H1 (cell line): ENCODE measurements around the gene CLIP3. TPM values are rescaled to one million over a fixed set of nuclear protein-coding genes. Genes with fewer than 3 reads are reported as not detected.

Experiments used
- CTCF ChIA-PET: fragments of 300-600 bp; sonication (Branson Sonifier 250); formaldehyde crosslinking; loops from one replicate; lab custom pipeline; 2021; ENCODE audit not compliant: partially characterized antibody; lab: Charles Lee
- POLR2A ChIA-PET: fragments of 300-600 bp; sonication (Branson Sonifier 250); formaldehyde crosslinking; loops from one replicate; lab custom pipeline; 2021; ENCODE audit warnings: inconsistent platforms; ENCODE audit not compliant: partially characterized antibody; lab: Charles Lee
- DNase-seq, 2 experiments: peaks; one replicate each; pipeline versions ENCODE4 v3.0.0 to v3.0.0-alpha.2; 2010 to 2022; ENCODE audit warnings: low spot score in 2 of 2, low read depth in 1 of 2, mixed read lengths in 1 of 2
- FAIRE-seq: peaks from 2 replicates; lab custom pipeline; 2011; peaks lifted over from hg19 to GRCh38; lab: Jason Lieb, UNC
- H2AFZ ChIP-seq: 2 replicates; pipeline ENCODE4 v1.8.1; 2012; ENCODE audit warnings: low read length, inconsistent platforms
- H2AK5ac ChIP-seq: 2 replicates; pipeline ENCODE4 v1.6.1; 2013; ENCODE audit warnings: low read depth, low read length
- H2BK120ac ChIP-seq: replicated peaks from 2 replicates; pipeline ENCODE3; 2013; ENCODE audit warnings: low read depth, low read length, inconsistent platforms
- H2BK12ac ChIP-seq: 2 replicates; pipeline ENCODE4 v1.6.1; 2013; ENCODE audit warnings: low read depth, low read length
- H2BK15ac ChIP-seq: 2 replicates; pipeline ENCODE4 v1.6.1; 2013; ENCODE audit warnings: low read length
- H2BK20ac ChIP-seq: 2 replicates; pipeline ENCODE4 v1.6.1; 2013; ENCODE audit warnings: low read length
- H2BK5ac ChIP-seq: 2 replicates; pipeline ENCODE4 v1.6.1; 2013; ENCODE audit warnings: low read depth, low read length
- H3K14ac ChIP-seq: 2 replicates; pipeline ENCODE4 v1.6.1; 2013; ENCODE audit warnings: inconsistent platforms; ENCODE audit not compliant: insufficient read length
- H3K18ac ChIP-seq: 2 replicates; pipeline ENCODE4 v1.6.1; 2013; ENCODE audit warnings: low read length; ENCODE audit errors: extremely low read depth
- H3K23ac ChIP-seq: 2 replicates; pipeline ENCODE4 v1.6.1; 2013; ENCODE audit warnings: inconsistent platforms; ENCODE audit not compliant: insufficient read length
- H3K23me2 ChIP-seq: 2 replicates; pipeline ENCODE4 v1.6.1; 2013; ENCODE audit warnings: low read depth, low read length
- H3K27ac ChIP-seq: 2 replicates; pipeline ENCODE4 v1.6.1; 2011; ENCODE audit warnings: low read depth, low read length, inconsistent platforms
- H3K27me3 ChIP-seq, 4 experiments: replicated peaks in 1 of 4; 1 replicate in 1 of 4; 2 replicates in 3 of 4; pipeline versions ENCODE4 v1.6.1 to v1.8.1; 2011 to 2013; ENCODE audit warnings: low read length in 3 of 4, mild to moderate bottlenecking in 3 of 4, inconsistent platforms in 2 of 4, mixed read lengths in 2 of 4, moderate library complexity in 1 of 4; ENCODE audit not compliant: control insufficient read depth in 3 of 4, insufficient read depth in 3 of 4; ENCODE audit errors: extremely low read depth in 1 of 4
- H3K36me3 ChIP-seq, 4 experiments: 2 replicates each; pipeline versions ENCODE4 v1.6.1 to v1.8.1; 2011 to 2013; ENCODE audit warnings: mild to moderate bottlenecking in 4 of 4, low read length in 3 of 4, moderate library complexity in 2 of 4, control low read depth in 1 of 4, inconsistent platforms in 1 of 4; ENCODE audit not compliant: insufficient read depth in 4 of 4, control insufficient read depth in 2 of 4
- H3K4ac ChIP-seq: replicated peaks from 2 replicates; pipeline ENCODE3; 2013; ENCODE audit warnings: low read length, low read depth, mixed read lengths, inconsistent platforms; ENCODE audit not compliant: insufficient read length
- H3K4me1 ChIP-seq, 4 experiments: replicated peaks in 1 of 4; 1 replicate in 1 of 4; 2 replicates in 3 of 4; pipeline versions ENCODE4 v1.6.1 to v1.8.1; 2011 to 2013; ENCODE audit warnings: low read length in 3 of 4, inconsistent platforms in 2 of 4, mixed read lengths in 1 of 4; ENCODE audit not compliant: insufficient read depth in 4 of 4, control insufficient read depth in 3 of 4
- H3K4me2 ChIP-seq, 2 experiments: 2 replicates each; pipeline versions ENCODE4 v1.6.1 to v1.8.1; 2011 to 2013; ENCODE audit warnings: low read depth in 2 of 2, low read length in 2 of 2, control low read depth in 1 of 2, inconsistent platforms in 1 of 2, mild to moderate bottlenecking in 1 of 2; ENCODE audit not compliant: insufficient read depth in 1 of 2
- H3K4me3 ChIP-seq, 4 experiments: fragments of 200-600, 300-600 bp in 1 of 4; sonication (generic), shearing (Covaris generic), sonication (Bioruptor Twin) in 1 of 4; 2 replicates each; pipeline versions ENCODE4 v1.5.1 to v1.8.1; 2011 to 2016; ENCODE audit warnings: low read length in 4 of 4, low read depth in 3 of 4, control low read depth in 2 of 4, inconsistent platforms in 2 of 4, mild to moderate bottlenecking in 2 of 4, mixed read lengths in 1 of 4, moderate library complexity in 1 of 4; ENCODE audit not compliant: insufficient read depth in 2 of 4; ENCODE audit errors: extremely low read depth in 1 of 4
- H3K56ac ChIP-seq: replicated peaks from 2 replicates; pipeline ENCODE3; 2013; ENCODE audit warnings: low read depth, mild to moderate bottlenecking, mixed read lengths, low read length, inconsistent platforms; ENCODE audit not compliant: insufficient read length
- H3K79me1 ChIP-seq: 2 replicates; pipeline ENCODE4 v1.6.1; 2013; ENCODE audit warnings: low read depth, low read length, control low read depth
- H3K79me2 ChIP-seq, 2 experiments: 2 replicates each; pipeline versions ENCODE4 v1.6.1 to v1.8.1; 2012 to 2013; ENCODE audit warnings: low read length in 2 of 2, mild to moderate bottlenecking in 2 of 2, inconsistent platforms in 1 of 2; ENCODE audit not compliant: insufficient read depth in 2 of 2, control insufficient read depth in 1 of 2
- H3K9ac ChIP-seq, 4 experiments: replicated peaks in 1 of 4; 1 replicate in 1 of 4; 2 replicates in 3 of 4; pipeline versions ENCODE4 v1.6.1 to v1.8.1; 2011 to 2013; ENCODE audit warnings: low read depth in 3 of 4, low read length in 3 of 4, control low read depth in 2 of 4, mild to moderate bottlenecking in 2 of 4, moderate library complexity in 2 of 4, inconsistent platforms in 1 of 4; ENCODE audit errors: extremely low read depth in 1 of 4
- H3K9me3 ChIP-seq, 2 experiments: 2 replicates each; pipeline versions ENCODE4 v1.6.1 to v1.8.1; 2012 to 2013; ENCODE audit warnings: mild to moderate bottlenecking in 2 of 2, moderate library complexity in 2 of 2, control low read depth in 1 of 2, inconsistent platforms in 1 of 2, low read depth in 1 of 2, low read length in 1 of 2, mixed read lengths in 1 of 2; ENCODE audit not compliant: insufficient read depth in 2 of 2
- H4K20me1 ChIP-seq, 2 experiments: replicated peaks in 1 of 2; 2 replicates each; pipeline versions ENCODE3 to v1.8.1; 2011 to 2013; ENCODE audit warnings: inconsistent platforms in 2 of 2, low read length in 2 of 2, mild to moderate bottlenecking in 1 of 2; ENCODE audit not compliant: insufficient read depth in 2 of 2, control insufficient read depth in 1 of 2
- H4K5ac ChIP-seq: 2 replicates; pipeline ENCODE4 v1.6.1; 2013; ENCODE audit warnings: low read length, low read depth, mixed read lengths, inconsistent platforms; ENCODE audit not compliant: insufficient read length
- H4K8ac ChIP-seq: 2 replicates; pipeline ENCODE4 v1.8.0; 2013; ENCODE audit warnings: mild to moderate bottlenecking, moderate library complexity, low read length, inconsistent platforms; ENCODE audit not compliant: insufficient read depth; ENCODE audit errors: extremely low read depth
- H4K91ac ChIP-seq: replicated peaks from 2 replicates; pipeline ENCODE3; 2013; ENCODE audit warnings: low read length, mixed read lengths, inconsistent platforms; ENCODE audit not compliant: insufficient read length
- ATF3 ChIP-seq: IDR thresholded peaks from 2 replicates; pipeline ENCODE4 v1.6.1; 2011; ENCODE audit warnings: low read depth, mild to moderate bottlenecking, low read length; ENCODE audit not compliant: insufficient read depth
- CEBPB ChIP-seq: IDR thresholded peaks from 2 replicates; pipeline ENCODE4 v1.6.1; 2012; ENCODE audit warnings: low read depth, low read length
- CHD2 ChIP-seq: IDR thresholded peaks from 2 replicates; pipeline ENCODE4 v1.6.1; 2012; ENCODE audit warnings: low read length, improper control_type of control experiment
- CREB1 ChIP-seq: IDR thresholded peaks from 2 replicates; pipeline ENCODE4 v1.6.1; 2012; ENCODE audit warnings: inconsistent platforms
- EZH2 ChIP-seq: fragments of 200-600 bp; sonication (generic); IDR thresholded peaks from 2 replicates; pipeline ENCODE4 v1.7.1; 2012; ENCODE audit warnings: low read depth, mild to moderate bottlenecking, moderate library complexity, low read length, inconsistent platforms; ENCODE audit not compliant: severe bottlenecking
- KDM1A ChIP-seq: fragments of 200-600, 300-600 bp; sonication (generic); IDR thresholded peaks from 2 replicates; pipeline ENCODE4 v1.7.1; 2016; ENCODE audit warnings: mild to moderate bottlenecking, low read length, borderline replicate concordance
- KDM4A ChIP-seq: IDR thresholded peaks from one replicate; pipeline ENCODE4 v1.7.1; 2012; ENCODE audit warnings: low read depth, mild to moderate bottlenecking, moderate library complexity, low read length, inconsistent platforms; ENCODE audit not compliant: severe bottlenecking
- POLR2A ChIP-seq, 2 experiments: IDR thresholded peaks; 1 replicate in 1 of 2; 2 replicates in 1 of 2; pipeline ENCODE4 v1.6.1; 2011; ENCODE audit warnings: low read depth in 2 of 2, low read length in 2 of 2, mild to moderate bottlenecking in 2 of 2; ENCODE audit errors: control extremely low read depth in 1 of 2
- RAD21 ChIP-seq, 2 experiments: IDR thresholded peaks in 1 of 2; conservative IDR thresholded peaks in 1 of 2; 2 replicates each; pipeline ENCODE4 v1.6.1; 2011; ENCODE audit warnings: low read depth in 2 of 2, low read length in 2 of 2, improper control_type of control experiment in 1 of 2, inconsistent platforms in 1 of 2, mild to moderate bottlenecking in 1 of 2, moderate library complexity in 1 of 2
- SIX5 ChIP-seq: IDR thresholded peaks from 2 replicates; pipeline ENCODE4 v1.6.1; 2011; ENCODE audit warnings: mild to moderate bottlenecking, low read depth, low read length
- SP1 ChIP-seq: IDR thresholded peaks from 2 replicates; pipeline ENCODE4 v1.6.1; 2011; ENCODE audit warnings: low read depth, low read length
- WGBS, 2 experiments: shearing (Covaris generic) in 1 of 2; methylation state at CpG; one replicate each; pipeline versions ENCODE4 v1.1.6 to v1.1.7; 2013 to 2015; ENCODE audit warnings: low lambda C conversion rate in 2 of 2, mixed read lengths in 2 of 2, inconsistent platforms in 1 of 2, low coverage in 1 of 2, missing lambda C conversion rate in 1 of 2; ENCODE audit not compliant: insufficient replicate concordance in 2 of 2, insufficient coverage in 1 of 2, insufficient read length in 1 of 2; ENCODE audit errors: extremely low coverage in 1 of 2, missing lambda C conversion rate in 1 of 2; 5-methylcytosine and 5-hydroxymethylcytosine counted together
- polyA plus RNA-seq, 7 experiments: library from polyadenylated mRNA; depleted of rRNA in 3 of 7; stranded (reverse) in 5 of 7; unstranded in 2 of 7; fragments of >200 nt in 5 of 7; fragments of 200-250 nt in 2 of 7; gene quantifications; 1 replicate in 5 of 7; 2 replicates in 1 of 7; 4 replicates in 1 of 7; pipeline versions ENCODE4 v1.2.1 to v1.2.3, GENCODE V29; 2011 to 2013; ENCODE audit warnings: missing spikeins in 2 of 7, mixed read lengths in 2 of 7
- total RNA-seq: library from RNA; stranded (reverse); fragmentation: NEBNext Ultra II Directional; extraction: Animal tissue kit (Norgen Biotek cat#: 25700); gene quantifications from 2 replicates; pipeline ENCODE4 v1.2.1, GENCODE V29; 2021

CLIP3 gene
- total and polyA plus RNA-seq, 2 of the 8 experiments (the other 6 are each of a cell fraction or from before 2014, with no cell fraction given), result 5.9 to 21.7 TPM

- peak in 1 of 2 experiments; percentile 60 for DNase-seq
- H3K4me2 ChIP-seq, result peak overlapping the region in 1 of 2 experiments; percentile 30; a peak in 2 of 4 replicates
- H3K4ac ChIP-seq, result no peak overlapping the region
- no peak for FAIRE-seq
- no peak overlapping the region for H2AFZ ChIP-seq
- POLR2A ChIA-PET, result interaction anchor here (0.8 to 1.5 kb wide), 3 partner anchors 11 to 63 kb away, joined by 3 read pairs; partner anchors contain the start of genes POLR2I, SYNE4 and TBCB
- H3K56ac ChIP-seq, result no peak overlapping the region
- no peak overlapping the region for H3K9ac ChIP-seq
- no peak overlapping the region for H3K14ac ChIP-seq
- no peaks in the 10 kb centered on the region for H3K36me3 ChIP-seq
- no peak overlapping the region for H4K91ac ChIP-seq
- H4K8ac ChIP-seq, result peak overlapping the region; percentile 26; the same call in 1 of the 2 replicates
- no peak overlapping the region for H4K5ac ChIP-seq
- no peak overlapping the region for H2BK20ac ChIP-seq
- peaks cover 4% of the 10 kb centered on the region for H3K23me2 ChIP-seq
- H2BK12ac ChIP-seq, result no peak overlapping the region
- no peak overlapping the region for H2BK15ac ChIP-seq
- H3K9me3 ChIP-seq, result no peaks in the 10 kb centered on the region
- CTCF ChIA-PET, result interaction anchor here (0.7 to 4.6 kb wide), 10 partner anchors 10 to 229 kb away, joined by 3 to 14 read pairs (median 5); partner anchors contain the start of genes ALKBH6, CLIP3 and SDHAF1
- no peak overlapping the region for H3K23ac ChIP-seq
- no peak overlapping the region for H2BK5ac ChIP-seq
- no peaks in the 10 kb centered on the region for H3K27me3 ChIP-seq
- no peak overlapping the region for H2BK120ac ChIP-seq
- peaks cover 0 to 10% of the 10 kb centered on the region in 2 experiments for H4K20me1 ChIP-seq
- no peak overlapping the region for H2AK5ac ChIP-seq
- no peak overlapping the region for H3K27ac ChIP-seq
- H3K4me3 ChIP-seq, result peak overlapping the region in 1 of 4 experiments; percentile 16; a peak in 2 of 8 replicates
- H3K79me1 ChIP-seq, result no peaks in the 10 kb centered on the region
- H3K79me2 ChIP-seq, result peaks cover 3 to 17% of the 10 kb centered on the region in 2 experiments; a peak in 3 of 4 replicates
- no peak overlapping the region for H3K18ac ChIP-seq
- 50% methylated on average over 4 of the region's 4 CpGs; no CpG with 5 or more reads in 1 of the 2 experiments for WGBS, 2 experiments
- peaks cover 0 to 11% (median 4%) of the 10 kb centered on the region in 4 experiments; a peak in 6 of 7 replicates for H3K4me1 ChIP-seq
- TF ChIP-seq KDM1A, result no peak
- TF ChIP-seq RAD21 (IDR thresholded peaks at IDR 0.05 in 1 of 2, conservative IDR thresholded peaks at IDR 0.05 in 1 of 2; ENCODE audit: low read depth in 2 of 2, low read length in 2 of 2), result no peak
- TF ChIP-seq EZH2, result no peak
- TF ChIP-seq SP1, result peak; percentile 69
- TF ChIP-seq CREB1, result no peak
- no peak for TF ChIP-seq CEBPB
- TF ChIP-seq SIX5, result no peak
- no peak for TF ChIP-seq POLR2A (IDR thresholded peaks at IDR 0.05; ENCODE audit: control extremely low read depth in 1 of 2, low read depth in 2 of 2, low read length in 2 of 2)
- 0 out of 2 replicates have a peak, but pooled peaks have one; percentile 36 for TF ChIP-seq CHD2
- TF ChIP-seq KDM4A, result no peak
- no peak for TF ChIP-seq ATF3
Observed at GRCh38 chr19:36051637-36052036, 19.0 kb upstream of the CLIP3 start.
